22Rv1 (cell line): ENCODE measurements around the gene KCNIP3.

Source experiments
- H3K27ac ChIP-seq: fragments of 450-650 bp; 2 replicates; pipeline ENCODE4 v1.5.1; 2017
- ZFX ChIP-seq: fragments of 450-650 bp; IDR thresholded peaks from 2 replicates; pipeline ENCODE4 v1.6.1; 2017; ENCODE audit warnings: antibody characterized with exemption, borderline replicate concordance
- TF ChIP-seq, protein P1 (sequence below): fragments of 450-650 bp; IDR thresholded peaks from 2 replicates; pipeline ENCODE4 v1.5.1; 2017; ENCODE audit warnings: mild to moderate bottlenecking

The KCNIP3 gene

DNA sequence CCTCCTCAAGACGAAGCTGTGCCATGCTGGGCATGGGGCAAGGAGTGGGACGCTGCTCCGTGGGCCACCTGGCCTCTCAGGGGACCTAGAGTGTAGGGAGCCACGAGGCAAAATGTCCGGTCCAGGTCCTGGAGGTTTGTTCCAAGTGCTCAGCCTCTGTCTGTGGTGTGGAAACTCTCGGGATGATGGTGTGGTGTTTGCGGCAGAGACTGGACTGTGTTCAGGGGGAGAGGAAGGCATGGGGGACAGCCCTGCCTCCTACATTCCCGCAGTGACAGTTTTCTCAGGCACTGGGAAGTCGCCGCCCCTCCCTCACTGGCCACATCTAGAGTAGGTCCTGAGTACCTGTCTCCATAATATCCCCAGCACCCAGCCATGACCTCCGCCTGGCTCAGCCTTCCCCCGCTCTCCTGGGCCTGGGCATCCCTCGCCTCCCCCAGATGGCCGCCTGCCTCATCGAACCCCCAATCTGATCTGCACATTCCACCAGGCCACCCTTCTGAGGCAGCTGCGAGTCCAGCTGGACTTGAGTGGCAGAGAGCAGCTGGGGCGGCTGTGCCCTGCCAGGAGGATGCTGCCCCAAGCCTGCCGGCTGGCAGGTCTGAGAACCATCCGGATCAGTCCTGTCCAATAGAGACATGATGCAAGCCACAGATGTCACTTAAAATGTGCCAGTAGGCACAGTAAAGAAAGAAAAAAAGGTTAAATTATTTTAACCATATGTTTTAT is 6.2 kb downstream of the KCNIP3 start:
- TF ChIP-seq, protein P1, sequence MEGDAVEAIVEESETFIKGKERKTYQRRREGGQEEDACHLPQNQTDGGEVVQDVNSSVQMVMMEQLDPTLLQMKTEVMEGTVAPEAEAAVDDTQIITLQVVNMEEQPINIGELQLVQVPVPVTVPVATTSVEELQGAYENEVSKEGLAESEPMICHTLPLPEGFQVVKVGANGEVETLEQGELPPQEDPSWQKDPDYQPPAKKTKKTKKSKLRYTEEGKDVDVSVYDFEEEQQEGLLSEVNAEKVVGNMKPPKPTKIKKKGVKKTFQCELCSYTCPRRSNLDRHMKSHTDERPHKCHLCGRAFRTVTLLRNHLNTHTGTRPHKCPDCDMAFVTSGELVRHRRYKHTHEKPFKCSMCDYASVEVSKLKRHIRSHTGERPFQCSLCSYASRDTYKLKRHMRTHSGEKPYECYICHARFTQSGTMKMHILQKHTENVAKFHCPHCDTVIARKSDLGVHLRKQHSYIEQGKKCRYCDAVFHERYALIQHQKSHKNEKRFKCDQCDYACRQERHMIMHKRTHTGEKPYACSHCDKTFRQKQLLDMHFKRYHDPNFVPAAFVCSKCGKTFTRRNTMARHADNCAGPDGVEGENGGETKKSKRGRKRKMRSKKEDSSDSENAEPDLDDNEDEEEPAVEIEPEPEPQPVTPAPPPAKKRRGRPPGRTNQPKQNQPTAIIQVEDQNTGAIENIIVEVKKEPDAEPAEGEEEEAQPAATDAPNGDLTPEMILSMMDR: no peak
- TF ChIP-seq ZFX: no peak
- H3K27ac ChIP-seq: peak overlapping the region; percentile 94

- no peak for TF ChIP-seq ZFX
- TF ChIP-seq, protein P1: no peak
- peak overlapping the region; percentile 94 for H3K27ac ChIP-seq
Observed at GRCh38 chr2:95305380-95306061, 8.4 kb downstream of the KCNIP3 start.

GRCh38 chr2:95306336-95306895 is 9.3 kb downstream of the KCNIP3 start:
- TF ChIP-seq, protein P1: no peak
- no peak for TF ChIP-seq ZFX
- H3K27ac ChIP-seq: peak overlapping the region; percentile 94

- no peak for TF ChIP-seq ZFX
- TF ChIP-seq, protein P1: no peak
- peak overlapping the region; percentile 94 for H3K27ac ChIP-seq
Observed at GRCh38 chr2:95307036-95307435, 9.9 kb downstream of the KCNIP3 start.

DNA sequence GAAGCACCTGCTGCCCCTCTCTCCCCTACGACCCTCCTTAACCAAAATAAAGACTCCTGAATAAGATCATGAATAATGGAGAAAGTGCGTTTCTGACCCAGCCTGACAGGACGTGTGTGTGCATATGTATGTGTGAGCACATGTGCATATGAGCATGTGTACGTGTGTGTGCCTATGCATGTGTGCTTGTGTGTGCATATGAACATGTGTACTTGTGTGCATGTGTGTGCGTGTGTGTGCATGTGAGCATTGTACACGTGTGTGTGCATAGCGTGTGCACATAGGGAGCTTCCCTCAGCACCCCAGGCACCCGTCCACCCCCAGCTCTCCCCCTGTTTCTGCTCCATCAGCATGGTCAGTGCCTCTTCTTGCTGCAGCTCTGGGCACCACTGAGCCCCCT is 10.7 kb downstream of the KCNIP3 start:
- peak overlapping the region; percentile 94; the same call in 1 of the 2 replicates for H3K27ac ChIP-seq
- TF ChIP-seq ZFX: no peak
- TF ChIP-seq, protein P1: no peak

- no peak for TF ChIP-seq ZFX
- TF ChIP-seq, protein P1: no peak
Observed at GRCh38 chr2:95308426-95308990, 11.4 kb downstream of the KCNIP3 start.

More at GRCh38 chr2:95308426-95308990, 11.4 kb downstream of the KCNIP3 start:
- H3K27ac ChIP-seq: no peak overlapping the region
